Thyroid gland (tissue), 4 donors: Measurements from ENCODE around the gene C10orf105.

Experiments used
- CTCF ChIP-seq, 6 experiments: fragments of 200-600 bp in 3 of 6; fragments of 450-650 bp in 3 of 6; sonication (generic) in 3 of 6; IDR thresholded peaks; one replicate each; pipeline ENCODE4 v1.5.1; 2016 to 2019; ENCODE audit warnings: antibody characterized with exemption in 6 of 6, mild to moderate bottlenecking in 2 of 6, inconsistent platforms in 1 of 6, moderate library complexity in 1 of 6
- POLR2A ChIP-seq, 2 donors: fragments of 450-650 bp; IDR thresholded peaks; one replicate each; pipeline ENCODE4 v1.6.1; 2017; ENCODE audit warnings: antibody characterized with exemption in 2 of 2, mild to moderate bottlenecking in 2 of 2, moderate library complexity in 1 of 2

- TF ChIP-seq CTCF (IDR thresholded peaks at IDR 0.05) (no peak), POLR2A (IDR thresholded peaks at IDR 0.05) (no peak)
Measured at GRCh38 chr10:71683301-71683700, 36.3 kb downstream of the C10orf105 start.
